Coronary artery (tissue), 2 donors: ENCODE measurements around the gene MYORG.

Source experiments
- DNase-seq: peaks from one replicate; pipeline ENCODE4 v3.0.0-alpha.2; 2017; ENCODE audit warnings: low spot score
- H3K27ac ChIP-seq, 2 donors: fragments of 200-600 bp; sonication (generic); one replicate each; pipeline ENCODE4 v1.5.1; 2016 to 2019
- H3K4me3 ChIP-seq: fragments of 200-600 bp; sonication (generic); 2 replicates; pipeline ENCODE4 v1.5.1; 2016; ENCODE audit warnings: mild to moderate bottlenecking, moderate library complexity
- TF ChIP-seq, protein P1 (sequence below): fragments of 200-600 bp; sonication (generic); IDR thresholded peaks from one replicate; pipeline ENCODE4 v1.5.1; 2019; ENCODE audit warnings: antibody characterized with exemption

The MYORG gene

DNA sequence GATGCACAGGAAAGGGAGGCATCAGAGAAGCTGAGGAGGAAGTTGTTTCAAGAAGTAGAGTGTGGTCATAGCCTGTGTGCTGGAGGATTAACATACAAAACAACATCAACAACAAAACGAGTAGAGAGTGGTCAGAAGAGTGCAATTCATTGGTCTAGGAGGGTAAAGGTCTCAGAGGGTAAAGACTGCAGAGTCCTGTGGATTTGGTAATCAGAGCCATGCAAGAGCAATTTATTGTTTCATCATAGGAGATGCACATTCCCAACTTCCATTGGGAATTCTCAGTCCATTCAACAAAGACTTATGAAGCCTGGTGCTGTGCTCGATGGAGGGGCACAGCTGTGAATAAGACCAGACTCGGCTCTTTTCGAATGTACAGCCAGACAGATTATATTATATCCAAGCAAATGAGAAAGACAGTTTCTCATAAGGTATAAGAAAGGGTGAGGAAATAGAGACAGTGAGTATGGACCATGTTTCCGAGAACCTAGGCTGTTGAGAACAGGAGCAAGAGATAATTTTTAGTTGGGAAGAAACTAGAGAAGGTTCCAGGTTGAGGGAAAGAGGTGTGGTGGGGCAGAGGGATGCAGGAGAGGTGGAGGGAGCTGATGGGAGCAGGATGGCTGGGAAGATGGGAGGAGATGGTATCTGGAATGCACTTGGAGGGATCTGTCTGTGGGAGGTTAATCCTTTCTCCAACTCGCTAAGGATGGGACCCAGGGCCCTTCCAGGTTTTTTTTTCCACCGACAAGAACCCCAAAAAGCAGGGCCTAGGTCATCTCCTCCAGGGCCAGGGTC is 7.9 kb upstream of the MYORG start:
- no peak overlapping the region for H3K27ac ChIP-seq
- TF ChIP-seq, protein P1, sequence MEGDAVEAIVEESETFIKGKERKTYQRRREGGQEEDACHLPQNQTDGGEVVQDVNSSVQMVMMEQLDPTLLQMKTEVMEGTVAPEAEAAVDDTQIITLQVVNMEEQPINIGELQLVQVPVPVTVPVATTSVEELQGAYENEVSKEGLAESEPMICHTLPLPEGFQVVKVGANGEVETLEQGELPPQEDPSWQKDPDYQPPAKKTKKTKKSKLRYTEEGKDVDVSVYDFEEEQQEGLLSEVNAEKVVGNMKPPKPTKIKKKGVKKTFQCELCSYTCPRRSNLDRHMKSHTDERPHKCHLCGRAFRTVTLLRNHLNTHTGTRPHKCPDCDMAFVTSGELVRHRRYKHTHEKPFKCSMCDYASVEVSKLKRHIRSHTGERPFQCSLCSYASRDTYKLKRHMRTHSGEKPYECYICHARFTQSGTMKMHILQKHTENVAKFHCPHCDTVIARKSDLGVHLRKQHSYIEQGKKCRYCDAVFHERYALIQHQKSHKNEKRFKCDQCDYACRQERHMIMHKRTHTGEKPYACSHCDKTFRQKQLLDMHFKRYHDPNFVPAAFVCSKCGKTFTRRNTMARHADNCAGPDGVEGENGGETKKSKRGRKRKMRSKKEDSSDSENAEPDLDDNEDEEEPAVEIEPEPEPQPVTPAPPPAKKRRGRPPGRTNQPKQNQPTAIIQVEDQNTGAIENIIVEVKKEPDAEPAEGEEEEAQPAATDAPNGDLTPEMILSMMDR, result no peak
- DNase-seq, result peak; percentile 46
- no peak overlapping the region for H3K4me3 ChIP-seq

DNA sequence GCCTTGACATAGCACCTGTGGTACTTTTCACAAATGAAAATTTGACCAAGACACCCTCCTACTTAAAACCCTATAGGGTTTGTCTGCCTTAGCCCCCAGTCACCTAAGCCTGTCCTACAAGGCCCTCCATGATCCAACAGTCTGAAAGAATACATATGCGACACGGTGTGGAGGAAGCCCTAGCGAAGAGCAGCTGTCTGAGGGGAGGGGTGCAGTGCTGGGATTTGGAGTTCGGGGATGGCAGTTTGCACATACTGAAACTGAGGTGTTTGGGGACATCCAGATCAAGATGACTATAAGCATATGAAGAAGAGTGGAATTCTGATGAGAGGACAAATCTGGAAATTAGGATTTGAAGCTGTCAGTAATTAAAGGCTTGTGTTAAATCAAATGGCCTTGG is 7.2 kb upstream of the MYORG start:
- peak; percentile 52 for DNase-seq
- TF ChIP-seq, protein P1, result no peak
- Histone ChIP-seq H3K27ac (no peak overlapping the region), H3K4me3 (no peak overlapping the region)

DNA sequence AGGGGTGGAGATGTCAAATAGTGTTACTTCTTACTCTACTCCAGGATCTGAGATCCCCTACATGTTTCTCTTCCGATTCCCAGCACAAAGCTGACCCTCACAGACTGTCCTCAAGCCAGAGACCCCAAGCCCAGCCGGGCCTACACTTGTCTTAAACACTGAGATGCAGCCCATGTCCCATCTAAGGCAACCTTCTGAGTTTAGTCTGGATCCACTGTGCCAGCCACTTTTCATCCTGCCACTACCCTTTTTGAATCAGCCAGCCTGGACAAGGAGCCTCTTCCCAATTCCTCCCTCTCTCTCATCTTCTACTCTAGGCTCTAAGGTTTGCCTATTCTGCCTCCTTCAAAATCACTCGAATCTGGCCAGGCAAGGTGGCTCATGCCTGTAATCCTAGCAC is 6.2 kb upstream of the MYORG start:
- no peak for DNase-seq
- Histone ChIP-seq H3K4me3 (no peak overlapping the region), H3K27ac (no peak overlapping the region)
- TF ChIP-seq, protein P1, result no peak

DNA sequence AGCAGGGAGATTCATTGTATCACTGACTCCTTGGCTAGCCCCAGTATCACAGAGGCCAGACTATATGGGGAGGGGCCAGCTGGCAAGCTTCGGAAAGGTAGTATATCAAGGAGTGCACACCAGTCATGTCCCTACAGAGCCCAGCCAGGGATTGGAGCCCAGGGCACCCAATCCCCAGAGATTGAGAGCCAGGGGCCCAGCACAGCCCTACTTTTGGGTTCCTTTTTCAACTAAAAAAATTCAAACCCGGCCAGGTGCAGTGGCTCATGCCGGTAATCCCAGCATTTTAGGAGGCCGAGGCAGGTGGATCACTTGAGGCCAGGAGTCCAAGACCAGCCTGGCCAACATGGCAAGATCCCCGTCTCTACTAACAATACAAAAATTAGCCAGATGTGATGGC is 5.4 kb upstream of the MYORG start:
- Histone ChIP-seq H3K4me3 (no peak overlapping the region), H3K27ac (no peak overlapping the region)
- DNase-seq, result peak; percentile 54
- TF ChIP-seq, protein P1, result no peak

- no peak overlapping the region for H3K27ac ChIP-seq
- TF ChIP-seq, protein P1, result no peak
- DNase-seq, result peak; percentile 69
- H3K4me3 ChIP-seq, result peak overlapping the region; percentile 82
These were observed 4.6 kb upstream of the MYORG start for GRCh38 chr9:34381323-34381722.

DNA sequence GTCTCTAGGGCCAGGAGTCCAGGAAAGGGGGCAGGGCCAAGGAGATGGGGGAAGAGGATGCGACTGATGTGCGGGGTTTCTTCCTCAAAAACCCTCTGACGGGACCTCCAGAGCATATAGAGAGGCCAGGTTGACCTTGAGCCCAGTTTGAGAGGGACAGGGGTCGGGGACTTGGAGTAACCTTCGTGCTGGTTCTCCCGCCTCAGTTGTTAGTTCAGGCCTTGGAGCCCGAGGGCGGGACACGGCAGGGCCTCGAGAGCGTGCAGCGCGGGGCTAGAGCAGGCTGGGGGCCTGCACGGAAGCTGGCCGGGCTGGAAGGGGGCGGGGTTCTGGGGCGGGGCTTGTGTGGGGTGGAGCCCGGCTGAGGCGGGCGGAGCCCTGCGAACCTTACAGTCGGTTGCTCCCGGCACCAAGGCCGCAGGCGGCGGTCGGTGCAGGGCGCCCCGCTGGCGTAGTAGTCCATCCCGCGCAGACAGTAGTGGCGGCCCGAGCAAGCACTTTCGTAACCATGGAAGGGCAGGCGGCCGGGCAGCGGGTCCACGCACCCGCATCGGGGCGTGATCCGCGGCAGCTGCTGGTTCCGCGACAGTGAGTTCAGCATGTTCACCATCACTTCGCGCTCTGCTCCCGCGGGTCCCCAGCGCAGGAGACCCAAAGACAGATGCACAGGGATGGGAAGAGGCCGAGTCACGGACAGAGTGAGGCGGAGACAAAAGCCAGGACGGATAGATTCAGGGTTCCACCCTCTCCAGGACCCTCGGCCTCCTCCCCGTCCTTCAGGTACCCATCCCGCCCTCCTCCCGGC is 4.0 kb upstream of the MYORG start:
- H3K27ac ChIP-seq, result peak overlapping the region in 1 of 2 donors; percentile 26
- peak; percentile 86 for DNase-seq
- TF ChIP-seq, protein P1, result no peak

More for the DNA sequence above, 4.0 kb upstream of the MYORG start:
- peak overlapping the region; percentile 82 for H3K4me3 ChIP-seq
